SJSA1 (cell line): ENCODE data around the gene UROC1. TPM values are rescaled to one million over a fixed set of nuclear protein-coding genes. Genes with fewer than 3 reads are reported as not detected.
A peak's percentile ranks its signal among the peaks of the same experiment; 100 is the strongest.

ENCODE experiments used
- DNase-seq, 2 experiments: peaks; one replicate each; pipeline ENCODE4 v3.0.0-alpha.2; 2015 to 2020; ENCODE audit warnings: low spot score in 2 of 2, low read depth in 1 of 2
- H3K27ac ChIP-seq: fragments of 250-450 bp; sonication (Bioruptor Pico); 2 replicates; pipeline ENCODE4 v1.5.1; 2020; ENCODE audit warnings: mild to moderate bottlenecking, moderate library complexity
- H3K27me3 ChIP-seq: fragments of 250-450 bp; sonication (Bioruptor Pico); replicated peaks from 2 replicates; pipeline ENCODE4 v1.5.1; 2020; ENCODE audit warnings: mild to moderate bottlenecking, moderate library complexity
- H3K36me3 ChIP-seq: fragments of 250-450 bp; sonication (Bioruptor Pico); 2 replicates; pipeline ENCODE4 v1.5.1; 2020; ENCODE audit warnings: mild to moderate bottlenecking
- H3K4me1 ChIP-seq: fragments of 250-450 bp; sonication (Bioruptor Pico); replicated peaks from 2 replicates; pipeline ENCODE4 v1.6.1; 2021; ENCODE audit warnings: mild to moderate bottlenecking
- H3K4me3 ChIP-seq: fragments of 250-450 bp; sonication (Bioruptor Pico); 2 replicates; pipeline ENCODE4 v1.5.1; 2020; ENCODE audit warnings: mild to moderate bottlenecking
- H3K9me3 ChIP-seq: fragments of 250-450 bp; sonication (Bioruptor Pico); replicated peaks from 2 replicates; pipeline ENCODE4 v1.5.1; 2020; ENCODE audit warnings: mild to moderate bottlenecking
- total RNA-seq: library from RNA; depleted of rRNA; stranded (reverse); fragments of >200 nt; shearing (Covaris generic); gene quantifications from 2 replicates; pipeline ENCODE4 v1.2.3, GENCODE V29; 2014

Gene UROC1
- total RNA-seq, 1 experiment from 2014 or later: not detected

- Histone ChIP-seq H3K27me3 (no peaks in the 10 kb centered on the region), H3K27ac (no peak overlapping the region), H3K4me1 (peaks cover 13% of the 10 kb centered on the region), H3K9me3 (no peaks in the 10 kb centered on the region), H3K4me3 (no peak overlapping the region), H3K36me3 (no peaks in the 10 kb centered on the region)
- peak in 1 of 2 experiments; percentile 23 for DNase-seq
Observed at GRCh38 chr3:126512026-126512425, 5.5 kb downstream of the UROC1 start.

- Histone ChIP-seq H3K36me3 (no peaks in the 10 kb centered on the region), H3K27me3 (no peaks in the 10 kb centered on the region), H3K4me1 (peaks cover 13% of the 10 kb centered on the region), H3K27ac (no peak overlapping the region), H3K9me3 (no peaks in the 10 kb centered on the region), H3K4me3 (no peak overlapping the region)
- DNase-seq: no peak
Observed at GRCh38 chr3:126511291-126511690, 6.3 kb downstream of the UROC1 start.

- Histone ChIP-seq H3K4me3 (no peak overlapping the region), H3K36me3 (no peaks in the 10 kb centered on the region), H3K27me3 (no peaks in the 10 kb centered on the region), H3K9me3 (no peaks in the 10 kb centered on the region), H3K27ac (no peak overlapping the region), H3K4me1 (peaks cover 13% of the 10 kb centered on the region)
- DNase-seq: no peak
Observed at GRCh38 chr3:126510308-126510910, 7.2 kb downstream of the UROC1 start.

GRCh38 chr3:126509597-126510307 is 7.8 kb downstream of the UROC1 start:
- Histone ChIP-seq H3K4me1 (peaks cover 13% of the 10 kb centered on the region), H3K36me3 (no peaks in the 10 kb centered on the region), H3K27me3 (no peaks in the 10 kb centered on the region), H3K4me3 (no peak overlapping the region), H3K9me3 (no peaks in the 10 kb centered on the region), H3K27ac (no peak overlapping the region)
- no peak for DNase-seq

- Histone ChIP-seq H3K4me1 (peaks cover 13% of the 10 kb centered on the region), H3K27ac (peak overlapping the region; percentile 48), H3K36me3 (no peaks in the 10 kb centered on the region), H3K4me3 (no peak overlapping the region), H3K27me3 (no peaks in the 10 kb centered on the region), H3K9me3 (no peaks in the 10 kb centered on the region)
- no peak for DNase-seq
Observed at GRCh38 chr3:126508564-126508964, 9.0 kb downstream of the UROC1 start.

GRCh38 chr3:126507886-126508285 is 9.7 kb downstream of the UROC1 start:
- DNase-seq: no peak
- Histone ChIP-seq H3K4me1 (peaks cover 13% of the 10 kb centered on the region), H3K27ac (no peak overlapping the region), H3K9me3 (no peaks in the 10 kb centered on the region), H3K27me3 (no peaks in the 10 kb centered on the region), H3K4me3 (no peak overlapping the region), H3K36me3 (no peaks in the 10 kb centered on the region)

- H3K36me3 ChIP-seq: no peaks in the 10 kb centered on the region
- DNase-seq: no peak
- no peak overlapping the region for H3K27ac ChIP-seq
- peaks cover 5% of the 10 kb centered on the region for H3K4me1 ChIP-seq
- H3K4me3 ChIP-seq: no peak overlapping the region
- no peaks in the 10 kb centered on the region for H3K27me3 ChIP-seq
- no peaks in the 10 kb centered on the region for H3K9me3 ChIP-seq
Observed at GRCh38 chr3:126503701-126504100, 13.9 kb downstream of the UROC1 start.

- no peak for DNase-seq
- Histone ChIP-seq H3K36me3 (no peaks in the 10 kb centered on the region), H3K9me3 (no peaks in the 10 kb centered on the region), H3K4me3 (no peak overlapping the region), H3K27ac (no peak overlapping the region), H3K27me3 (no peaks in the 10 kb centered on the region), H3K4me1 (no peaks in the 10 kb centered on the region)
Observed at GRCh38 chr3:126502656-126503055, 14.9 kb downstream of the UROC1 start.

- Histone ChIP-seq H3K9me3 (no peaks in the 10 kb centered on the region), H3K27ac (no peak overlapping the region), H3K27me3 (no peaks in the 10 kb centered on the region), H3K4me3 (no peak overlapping the region), H3K36me3 (no peaks in the 10 kb centered on the region), H3K4me1 (no peaks in the 10 kb centered on the region)
- no peak for DNase-seq
Observed at GRCh38 chr3:126501736-126502135, 15.8 kb downstream of the UROC1 start.

GRCh38 chr3:126501054-126501453 is 16.5 kb downstream of the UROC1 start:
- H3K27ac ChIP-seq: no peak overlapping the region
- no peaks in the 10 kb centered on the region for H3K36me3 ChIP-seq
- no peaks in the 10 kb centered on the region for H3K9me3 ChIP-seq
- no peaks in the 10 kb centered on the region for H3K4me1 ChIP-seq
- H3K4me3 ChIP-seq: no peak overlapping the region
- DNase-seq: no peak
- H3K27me3 ChIP-seq: no peaks in the 10 kb centered on the region

- DNase-seq: no peak
Observed at GRCh38 chr3:126500016-126500415, 17.6 kb downstream of the UROC1 start.

GRCh38 chr3:126499401-126499800 is 18.2 kb downstream of the UROC1 start:
- Histone ChIP-seq H3K4me3 (no peak overlapping the region), H3K27me3 (no peaks in the 10 kb centered on the region), H3K27ac (no peak overlapping the region), H3K36me3 (no peaks in the 10 kb centered on the region), H3K9me3 (no peaks in the 10 kb centered on the region), H3K4me1 (no peaks in the 10 kb centered on the region)
- DNase-seq: no peak

More at GRCh38 chr3:126500016-126500415, 17.6 kb downstream of the UROC1 start:
- Histone ChIP-seq H3K4me3 (no peak overlapping the region), H3K4me1 (no peaks in the 10 kb centered on the region), H3K27ac (no peak overlapping the region), H3K9me3 (no peaks in the 10 kb centered on the region), H3K36me3 (no peaks in the 10 kb centered on the region), H3K27me3 (no peaks in the 10 kb centered on the region)

- DNase-seq: no peak
- Histone ChIP-seq H3K27ac (no peak overlapping the region), H3K27me3 (no peaks in the 10 kb centered on the region), H3K36me3 (no peaks in the 10 kb centered on the region), H3K4me1 (no peaks in the 10 kb centered on the region), H3K4me3 (no peak overlapping the region), H3K9me3 (no peaks in the 10 kb centered on the region)
Observed at GRCh38 chr3:126498929-126499328, 18.6 kb downstream of the UROC1 start.

GRCh38 chr3:126498461-126498860 is 19.1 kb downstream of the UROC1 start:
- H3K27ac ChIP-seq: no peak overlapping the region
- no peaks in the 10 kb centered on the region for H3K9me3 ChIP-seq
- H3K4me3 ChIP-seq: no peak overlapping the region
- no peaks in the 10 kb centered on the region for H3K36me3 ChIP-seq
- no peaks in the 10 kb centered on the region for H3K4me1 ChIP-seq
- DNase-seq: no peak
- H3K27me3 ChIP-seq: no peaks in the 10 kb centered on the region
